Progenitor cell of endocrine pancreas (in vitro differentiated cells): ENCODE measurements around the gene OR6N2. TPM values are rescaled to one million over a fixed set of nuclear protein-coding genes. Genes with fewer than 3 reads are reported as not detected.

Source experiments
- DNase-seq: peaks from one replicate; pipeline ENCODE4 v3.0.0; 2021; ENCODE audit warnings: low spot score; ENCODE audit not compliant: unreplicated experiment
- H3K27ac Mint-ChIP-seq: 2 replicates; pipeline ENCODE4 v1.8.0; 2021; ENCODE audit warnings: mild to moderate bottlenecking, moderate library complexity, mixed read lengths
- H3K27me3 Mint-ChIP-seq: 2 replicates; pipeline ENCODE4 v1.8.0; 2021; ENCODE audit warnings: mixed read lengths
- H3K36me3 Mint-ChIP-seq: 2 replicates; pipeline ENCODE4 v1.8.0; 2022; ENCODE audit warnings: mixed read lengths; ENCODE audit not compliant: insufficient read depth
- H3K4me1 Mint-ChIP-seq: 2 replicates; pipeline ENCODE4 v1.8.0; 2021; ENCODE audit warnings: low read depth, mixed read lengths
- H3K4me3 Mint-ChIP-seq: 2 replicates; pipeline ENCODE4 v1.8.0; 2021; ENCODE audit warnings: low read depth, mild to moderate bottlenecking, moderate library complexity, mixed read lengths
- H3K9me3 Mint-ChIP-seq: 2 replicates; pipeline ENCODE4 v1.8.0; 2021; ENCODE audit warnings: low read depth, mixed read lengths
- total RNA-seq: library from RNA; stranded (reverse); gene quantifications from 2 replicates; pipeline ENCODE4 v1.2.1, GENCODE V29; 2021
- TF ChIP-seq, protein P1 (sequence below): fragments of 200-600 bp; sonication (generic); IDR thresholded peaks from one replicate; pipeline ENCODE4 v1.5.0; 2021; ENCODE audit warnings: antibody characterized with exemption, mild to moderate bottlenecking; ENCODE audit not compliant: unreplicated experiment

OR6N2 gene
- total RNA-seq, 1 donor from 2014 or later: not detected

DNA sequence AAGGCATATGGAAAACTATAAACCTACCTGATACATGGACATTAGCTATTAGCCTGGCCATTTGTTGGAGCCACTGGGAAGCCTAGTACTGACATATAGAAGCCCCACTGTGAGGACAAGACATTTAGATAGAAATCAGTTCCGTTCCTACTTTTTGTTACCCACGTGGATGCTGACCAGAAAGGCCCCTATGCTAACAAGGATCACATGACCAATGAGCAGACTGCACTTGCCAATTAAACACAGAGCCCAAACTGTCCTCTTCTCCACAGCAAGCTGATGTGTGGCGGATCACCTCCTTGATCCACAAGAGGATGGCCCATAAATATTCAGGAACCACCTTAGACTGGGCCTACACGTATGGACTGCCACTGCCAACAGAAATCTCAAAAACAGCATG lies 49.3 kb downstream of the OR6N2 start:
- Mint-ChIP-seq H3K27me3 (peaks cover 4% of the 10 kb centered on the region), H3K9me3 (no peaks in the 10 kb centered on the region), H3K4me1 (peaks cover 2% of the 10 kb centered on the region), H3K4me3 (no peak overlapping the region), H3K27ac (no peak overlapping the region), H3K36me3 (no peaks in the 10 kb centered on the region)
- TF ChIP-seq, protein P1, sequence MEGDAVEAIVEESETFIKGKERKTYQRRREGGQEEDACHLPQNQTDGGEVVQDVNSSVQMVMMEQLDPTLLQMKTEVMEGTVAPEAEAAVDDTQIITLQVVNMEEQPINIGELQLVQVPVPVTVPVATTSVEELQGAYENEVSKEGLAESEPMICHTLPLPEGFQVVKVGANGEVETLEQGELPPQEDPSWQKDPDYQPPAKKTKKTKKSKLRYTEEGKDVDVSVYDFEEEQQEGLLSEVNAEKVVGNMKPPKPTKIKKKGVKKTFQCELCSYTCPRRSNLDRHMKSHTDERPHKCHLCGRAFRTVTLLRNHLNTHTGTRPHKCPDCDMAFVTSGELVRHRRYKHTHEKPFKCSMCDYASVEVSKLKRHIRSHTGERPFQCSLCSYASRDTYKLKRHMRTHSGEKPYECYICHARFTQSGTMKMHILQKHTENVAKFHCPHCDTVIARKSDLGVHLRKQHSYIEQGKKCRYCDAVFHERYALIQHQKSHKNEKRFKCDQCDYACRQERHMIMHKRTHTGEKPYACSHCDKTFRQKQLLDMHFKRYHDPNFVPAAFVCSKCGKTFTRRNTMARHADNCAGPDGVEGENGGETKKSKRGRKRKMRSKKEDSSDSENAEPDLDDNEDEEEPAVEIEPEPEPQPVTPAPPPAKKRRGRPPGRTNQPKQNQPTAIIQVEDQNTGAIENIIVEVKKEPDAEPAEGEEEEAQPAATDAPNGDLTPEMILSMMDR: no peak
- no peak for DNase-seq

DNA sequence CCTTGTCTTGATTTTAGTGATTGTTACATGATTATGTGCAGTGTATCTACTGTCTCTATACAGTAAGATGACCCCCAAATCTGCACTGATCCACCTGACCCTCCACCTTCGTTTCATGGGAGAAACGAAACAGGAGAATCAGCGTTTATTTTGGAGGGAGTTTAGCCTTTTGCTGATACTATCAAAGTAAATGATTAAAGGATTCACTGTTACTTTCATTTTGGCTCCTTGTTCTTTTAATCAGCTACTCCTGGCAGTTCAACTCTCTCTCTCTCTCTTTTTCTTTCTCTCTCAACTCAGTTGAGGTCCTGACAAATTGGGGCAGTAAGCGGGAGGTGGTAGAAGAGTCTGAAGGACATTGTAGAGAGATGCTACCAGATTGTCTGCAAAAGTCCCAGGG lies 50.6 kb downstream of the OR6N2 start:
- Mint-ChIP-seq H3K4me1 (peaks cover 2% of the 10 kb centered on the region), H3K9me3 (no peaks in the 10 kb centered on the region), H3K27me3 (peaks cover 4% of the 10 kb centered on the region), H3K4me3 (no peak overlapping the region), H3K36me3 (no peaks in the 10 kb centered on the region), H3K27ac (no peak overlapping the region)
- no peak for DNase-seq
- TF ChIP-seq, protein P1: no peak

DNA sequence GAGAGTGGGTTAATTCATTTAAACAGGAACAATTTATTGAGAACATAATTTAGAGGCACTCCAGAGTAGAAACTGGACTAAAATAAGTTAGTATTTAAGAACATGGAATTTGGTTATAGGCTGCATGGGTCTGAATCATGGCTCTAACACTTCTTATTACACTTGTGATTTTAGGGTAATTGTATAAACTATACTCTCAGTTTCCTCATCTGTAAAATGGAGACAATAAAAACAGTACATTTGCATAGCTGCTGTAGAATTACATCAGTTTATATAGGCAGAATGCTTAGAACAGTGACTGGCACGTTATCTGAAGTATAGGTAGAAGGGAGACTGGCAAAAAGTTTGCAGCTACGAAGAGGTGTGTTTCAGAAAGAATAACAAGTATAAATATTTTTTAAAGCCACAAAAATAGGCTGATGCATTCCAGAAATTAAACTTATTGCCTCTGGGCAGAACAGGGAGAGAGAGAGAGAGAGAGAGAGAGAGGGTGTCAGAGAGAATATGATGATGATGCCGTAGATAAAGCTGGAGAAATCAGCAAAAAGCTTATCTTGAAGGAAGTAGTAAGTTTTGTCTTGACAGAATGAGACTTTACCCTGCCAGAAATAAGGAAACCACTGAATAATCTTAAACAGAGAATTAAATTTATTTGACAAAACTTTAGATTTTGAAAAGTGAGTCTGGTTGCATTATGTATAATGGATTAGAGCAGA lies 52.3 kb downstream of the OR6N2 start:
- Mint-ChIP-seq H3K9me3 (no peaks in the 10 kb centered on the region), H3K36me3 (no peaks in the 10 kb centered on the region), H3K27ac (no peak overlapping the region), H3K4me1 (peaks cover 2% of the 10 kb centered on the region), H3K27me3 (peaks cover 7% of the 10 kb centered on the region), H3K4me3 (no peak overlapping the region)
- no peak for DNase-seq
- TF ChIP-seq, protein P1: no peak

DNA sequence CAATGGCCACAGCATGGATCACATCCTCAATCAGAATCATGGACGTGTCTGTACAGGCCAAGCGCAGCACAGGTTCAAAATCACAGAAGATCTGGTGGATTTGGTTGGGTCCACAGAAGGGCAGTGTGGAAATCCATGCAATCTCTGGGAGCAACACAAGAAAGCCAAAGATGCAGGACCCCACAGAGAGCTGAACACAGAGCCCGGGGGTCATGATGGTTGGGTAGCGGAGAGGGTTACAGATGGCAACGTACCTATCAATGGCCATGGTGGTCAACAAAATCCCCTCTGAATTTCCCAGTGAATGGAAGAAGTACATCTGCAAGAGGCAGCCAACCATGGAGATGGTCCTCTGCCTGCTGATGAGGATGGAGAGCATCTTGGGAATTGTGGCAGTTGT lies 56.6 kb downstream of the OR6N2 start:
- TF ChIP-seq, protein P1: no peak
- no peak overlapping the region for H3K4me3 Mint-ChIP-seq
- H3K27ac Mint-ChIP-seq: no peak overlapping the region
- peaks cover 10% of the 10 kb centered on the region for H3K27me3 Mint-ChIP-seq
- no peaks in the 10 kb centered on the region for H3K36me3 Mint-ChIP-seq
- H3K9me3 Mint-ChIP-seq: no peaks in the 10 kb centered on the region
- peaks cover 2% of the 10 kb centered on the region for H3K4me1 Mint-ChIP-seq
- DNase-seq: no peak

Other genes with a start within 250 kb of the OR6N2 start
- not detected in 2 replicates for gene OR6Y1, start 226.8 kb downstream of the OR6N2 start, total RNA-seq
- gene OR6P1, start 210.6 kb downstream of the OR6N2 start, total RNA-seq: not detected in 2 replicates
- not detected in 2 replicates for gene OR10X1, start 201.3 kb downstream of the OR6N2 start, total RNA-seq
- gene OR10Z1, start 175.9 kb downstream of the OR6N2 start, total RNA-seq: not detected in 2 replicates
- gene SPTA1, start 94.5 kb downstream of the OR6N2 start, total RNA-seq: not detected in 2 replicates
- not detected in 2 replicates for gene OR6K2, start 80.6 kb downstream of the OR6N2 start, total RNA-seq
- gene OR6K3, start 60.5 kb downstream of the OR6N2 start, total RNA-seq: not detected in 2 replicates
- not detected in 2 replicates for gene OR6K6, start 26.5 kb downstream of the OR6N2 start, total RNA-seq
- not detected in 2 replicates for gene OR6N1, start 9.0 kb downstream of the OR6N2 start, total RNA-seq
- not detected in 2 replicates for gene MNDA, start 50.1 kb upstream of the OR6N2 start, total RNA-seq
- gene PYHIN1, start 150.3 kb upstream of the OR6N2 start, total RNA-seq: not detected in 2 replicates
- 8.9 and 9.5 TPM in 2 replicates for gene IFI16, start 228.7 kb upstream of the OR6N2 start, total RNA-seq